PC-3 (cell line): Measurements from ENCODE around the gene CYTH1. TPM values are rescaled to one million over a fixed set of nuclear protein-coding genes. Genes with fewer than 3 reads are reported as not detected.

Experiments
- ATAC-seq: fragments of 200-7000 bp; cut with Tn5 transposase; 2 replicates; pipeline ENCODE4 v1.9.1; 2020; ENCODE audit warnings: mild to moderate bottlenecking, moderate library complexity
- BruUV-seq: library from RNA; stranded (reverse); fragments of 400-500 nt; replicated peaks from 2 replicates; lab custom pipeline; 2021; lab: Mats Ljungman, UMichigan
- CTCF ChIA-PET: fragments of 300-600 bp; sonication (Branson Sonifier 250); formaldehyde crosslinking; loops from one replicate; lab custom pipeline; 2022; ENCODE audit warnings: antibody characterized with exemption; lab: Charles Lee
- POLR2A ChIA-PET: fragments of 300-600 bp; sonication (Branson Sonifier 250); formaldehyde crosslinking; loops from one replicate; lab custom pipeline; 2022; ENCODE audit warnings: antibody characterized with exemption; ENCODE audit not compliant: unreplicated experiment; lab: Charles Lee
- DNase-seq: peaks from one replicate; pipeline ENCODE4 v3.0.0-alpha.2; 2015
- H2AFZ ChIP-seq: fragments of 300-600 bp; sonication (generic); 2 replicates; pipeline ENCODE4 v1.6.0; 2016; ENCODE audit warnings: antibody characterized with exemption, low read length
- H3F3A ChIP-seq: fragments of 300-600 bp; sonication (generic); one replicate; pipeline ENCODE4 v1.6.0; 2017; ENCODE audit warnings: antibody characterized with exemption, low read length, control low read depth, mild to moderate bottlenecking; ENCODE audit not compliant: unreplicated experiment
- H3K27ac ChIP-seq: fragments of 300-600 bp; sonication (generic); 2 replicates; pipeline ENCODE4 v1.5.1; 2016; ENCODE audit warnings: mild to moderate bottlenecking, low read length
- H3K27me3 ChIP-seq: fragments of 300-600 bp; sonication (generic); 2 replicates; pipeline ENCODE4 v1.6.1; 2016; ENCODE audit warnings: low read length, mixed read lengths
- H3K36me3 ChIP-seq: fragments of 300-600 bp; sonication (generic); 2 replicates; pipeline ENCODE4 v1.6.1; 2016; ENCODE audit warnings: low read depth, mixed run types, low read length, mixed read lengths
- H3K4me1 ChIP-seq: fragments of 300-600 bp; sonication (generic); 2 replicates; pipeline ENCODE4 v1.5.1; 2016; ENCODE audit warnings: low read length; ENCODE audit not compliant: insufficient read depth
- H3K4me2 ChIP-seq: fragments of 300-600 bp; sonication (generic); 2 replicates; pipeline ENCODE4 v1.6.0; 2016; ENCODE audit warnings: low read length
- H3K4me3 ChIP-seq: fragments of 300-600 bp; sonication (generic); 2 replicates; pipeline ENCODE4 v1.5.1; 2016; ENCODE audit warnings: mild to moderate bottlenecking, low read length, mixed read lengths
- H3K79me2 ChIP-seq: fragments of 300-600 bp; sonication (generic); 2 replicates; pipeline ENCODE4 v1.6.1; 2017; ENCODE audit warnings: low read length, mixed read lengths
- H3K9ac ChIP-seq: fragments of 300-600 bp; sonication (generic); 2 replicates; pipeline ENCODE4 v1.6.0; 2016; ENCODE audit warnings: mild to moderate bottlenecking, low read length
- H3K9me2 ChIP-seq: fragments of 300-600 bp; sonication (generic); replicated peaks from 2 replicates; pipeline ENCODE4 v1.6.1; 2016; ENCODE audit warnings: mixed run types, low read length, mixed read lengths
- H3K9me3 ChIP-seq: fragments of 300-600 bp; sonication (generic); 2 replicates; pipeline ENCODE4 v1.6.1; 2016; ENCODE audit warnings: low read length, mixed read lengths
- H4K20me1 ChIP-seq: fragments of 300-600 bp; sonication (generic); 2 replicates; pipeline ENCODE4 v1.6.1; 2016; ENCODE audit warnings: low read length, mixed read lengths
- EZH2 ChIP-seq: fragments of 300-600 bp; sonication (generic); IDR thresholded peaks from one replicate; pipeline ENCODE4 v1.6.1; 2017; ENCODE audit warnings: antibody characterized with exemption, mild to moderate bottlenecking, low read length; ENCODE audit not compliant: unreplicated experiment
- EZH2phosphoT487 ChIP-seq: fragments of 300-600 bp; sonication (generic); IDR thresholded peaks from 2 replicates; pipeline ENCODE4 v1.6.1; 2018; ENCODE audit warnings: mild to moderate bottlenecking, antibody characterized with exemption, low read length, borderline replicate concordance
- intact Hi-C: fragments of 100-400 bp; cut with micrococcal nuclease; formaldehyde crosslinking; loops from 2 replicates; pipeline ENCODE4 v1.9.0; 2023
- total RNA-seq: library from RNA; depleted of rRNA; stranded (reverse); fragments of >200 nt; gene quantifications from 2 replicates; pipeline ENCODE4 v1.2.3, GENCODE V29; 2014
- TF ChIP-seq, protein P1 (sequence below): fragments of 300-600 bp; sonication (generic); conservative IDR thresholded peaks from 2 replicates; pipeline ENCODE4 v1.5.1; 2017; ENCODE audit warnings: antibody characterized with exemption, low read depth, mild to moderate bottlenecking, low read length

CYTH1 gene
- total RNA-seq, 1 experiment from 2014 or later, result 29.7 TPM

DNA sequence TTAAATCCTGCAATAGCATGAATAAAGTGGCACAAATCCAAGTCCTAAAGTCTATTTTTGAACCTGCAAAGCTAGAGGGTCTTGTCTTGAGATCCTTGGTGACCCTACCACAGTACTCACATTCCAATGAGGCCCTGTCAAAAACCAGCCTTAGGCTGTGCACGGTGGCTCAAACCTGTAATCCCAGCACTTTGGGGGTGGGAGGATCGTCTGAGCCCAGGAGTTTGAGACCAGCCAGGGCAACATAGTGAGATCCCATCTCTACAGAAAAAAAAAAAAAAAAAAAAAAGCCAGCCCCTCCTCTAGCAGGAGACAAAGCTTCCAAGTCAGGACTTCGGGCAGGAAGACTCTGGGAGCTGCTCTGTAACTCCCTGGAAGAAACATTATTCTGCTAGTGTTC lies 16.3 kb downstream of the CYTH1 start:
- DNase-seq (no peak), ATAC-seq (no peak)
- Histone ChIP-seq H3F3A (no peaks in the 10 kb centered on the region), H3K4me2 (peak overlapping the region; percentile 49), H3K4me3 (no peak overlapping the region), H3K79me2 (peaks cover 47% of the 10 kb centered on the region), H3K36me3 (no peaks in the 10 kb centered on the region), H2AFZ (no peak overlapping the region), H3K27me3 (no peaks in the 10 kb centered on the region), H3K9me2 (no peaks in the 10 kb centered on the region), H3K27ac (peak overlapping the region; percentile 54), H4K20me1 (no peaks in the 10 kb centered on the region), H3K4me1 (peaks cover 33% of the 10 kb centered on the region), H3K9me3 (no peaks in the 10 kb centered on the region), H3K9ac (no peak overlapping the region)
- ChIA-PET POLR2A (no interaction called here), CTCF (interaction anchor here (0.6 kb wide), 1 partner anchor 514 kb away, joined by 7 read pairs; no protein-coding TSS in a partner anchor)
- no peak for TF ChIP-seq EZH2
- TF ChIP-seq, protein P1, sequence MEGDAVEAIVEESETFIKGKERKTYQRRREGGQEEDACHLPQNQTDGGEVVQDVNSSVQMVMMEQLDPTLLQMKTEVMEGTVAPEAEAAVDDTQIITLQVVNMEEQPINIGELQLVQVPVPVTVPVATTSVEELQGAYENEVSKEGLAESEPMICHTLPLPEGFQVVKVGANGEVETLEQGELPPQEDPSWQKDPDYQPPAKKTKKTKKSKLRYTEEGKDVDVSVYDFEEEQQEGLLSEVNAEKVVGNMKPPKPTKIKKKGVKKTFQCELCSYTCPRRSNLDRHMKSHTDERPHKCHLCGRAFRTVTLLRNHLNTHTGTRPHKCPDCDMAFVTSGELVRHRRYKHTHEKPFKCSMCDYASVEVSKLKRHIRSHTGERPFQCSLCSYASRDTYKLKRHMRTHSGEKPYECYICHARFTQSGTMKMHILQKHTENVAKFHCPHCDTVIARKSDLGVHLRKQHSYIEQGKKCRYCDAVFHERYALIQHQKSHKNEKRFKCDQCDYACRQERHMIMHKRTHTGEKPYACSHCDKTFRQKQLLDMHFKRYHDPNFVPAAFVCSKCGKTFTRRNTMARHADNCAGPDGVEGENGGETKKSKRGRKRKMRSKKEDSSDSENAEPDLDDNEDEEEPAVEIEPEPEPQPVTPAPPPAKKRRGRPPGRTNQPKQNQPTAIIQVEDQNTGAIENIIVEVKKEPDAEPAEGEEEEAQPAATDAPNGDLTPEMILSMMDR, result no peak
- no peak for TF ChIP-seq EZH2phosphoT487
- intact Hi-C loops, result no loop called here
- BruUV-seq, result no TSS peak

DNA sequence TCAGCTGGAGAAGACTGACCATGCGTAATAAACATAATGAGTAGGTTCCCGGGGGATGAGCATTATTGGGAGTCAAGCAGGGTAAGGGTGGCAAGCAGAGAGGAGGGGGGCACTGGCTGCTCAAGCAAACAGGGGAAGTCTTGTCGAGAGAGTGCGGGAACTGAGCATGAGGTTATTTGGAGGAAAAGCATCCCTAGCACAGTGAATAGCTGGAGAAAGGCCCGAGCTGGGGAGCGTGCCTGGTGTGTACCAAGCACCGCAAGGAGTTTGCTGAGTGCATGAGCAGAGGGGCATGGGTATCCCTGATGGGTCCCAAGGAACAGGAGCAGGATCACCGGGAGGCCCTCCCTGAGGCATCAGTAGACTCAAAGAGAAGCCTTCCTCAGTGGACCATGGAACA lies 17.2 kb downstream of the CYTH1 start:
- Histone ChIP-seq H3K79me2 (peaks cover 49% of the 10 kb centered on the region), H3K4me1 (peaks cover 33% of the 10 kb centered on the region), H3F3A (no peaks in the 10 kb centered on the region), H3K9ac (no peak overlapping the region), H3K9me2 (no peaks in the 10 kb centered on the region), H3K27ac (no peak overlapping the region), H4K20me1 (no peaks in the 10 kb centered on the region), H3K36me3 (no peaks in the 10 kb centered on the region), H3K4me3 (no peak overlapping the region), H3K27me3 (no peaks in the 10 kb centered on the region), H2AFZ (no peak overlapping the region), H3K9me3 (no peaks in the 10 kb centered on the region), H3K4me2 (no peak overlapping the region)
- BruUV-seq, result no TSS peak
- ATAC-seq (no peak), DNase-seq (no peak)
- intact Hi-C loops, result no loop called here
- CTCF ChIA-PET, result no interaction called here
- TF ChIP-seq EZH2phosphoT487 (no peak), EZH2 (no peak)
- TF ChIP-seq, protein P1, result no peak
- POLR2A ChIA-PET, result no interaction called here

DNA sequence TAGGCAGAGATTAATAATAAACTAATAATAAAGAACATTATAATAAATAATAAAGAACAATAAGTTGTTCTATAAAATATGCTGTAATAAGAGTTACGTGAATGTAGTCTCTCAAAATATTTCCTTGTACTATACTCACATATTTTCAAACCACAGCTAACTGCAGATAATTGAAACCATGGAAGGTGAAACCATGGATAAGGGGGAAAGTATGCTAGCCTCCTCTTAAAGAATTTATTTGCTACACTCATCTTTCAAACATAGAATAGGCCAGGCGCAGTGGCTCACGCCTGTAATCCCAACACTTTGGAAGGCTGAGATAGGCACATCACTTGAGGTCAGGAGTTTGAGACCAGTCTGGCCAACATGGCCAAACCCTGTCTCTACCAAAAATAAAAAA lies 18.5 kb downstream of the CYTH1 start:
- ATAC-seq, result no peak
- no peaks in the 10 kb centered on the region for H3K36me3 ChIP-seq
- H3K27me3 ChIP-seq, result no peaks in the 10 kb centered on the region
- CTCF ChIA-PET, result interaction anchor here (0.6 kb wide), 1 partner anchor 594 kb away, joined by 3 read pairs; no protein-coding TSS in a partner anchor
- POLR2A ChIA-PET, result no interaction called here
- no peak overlapping the region for H2AFZ ChIP-seq
- H3F3A ChIP-seq, result no peaks in the 10 kb centered on the region
- H3K9me3 ChIP-seq, result no peaks in the 10 kb centered on the region
- intact Hi-C loops, result no loop called here
- H3K4me3 ChIP-seq, result no peak overlapping the region
- no peaks in the 10 kb centered on the region for H3K9me2 ChIP-seq
- H3K4me2 ChIP-seq, result no peak overlapping the region
- BruUV-seq, result no TSS peak
- DNase-seq, result no peak
- peaks cover 33% of the 10 kb centered on the region for H3K4me1 ChIP-seq
- no peak overlapping the region for H3K27ac ChIP-seq
- H3K9ac ChIP-seq, result no peak overlapping the region
- TF ChIP-seq EZH2phosphoT487 (no peak), EZH2 (no peak)
- TF ChIP-seq, protein P1, result no peak
- peaks cover 46% of the 10 kb centered on the region for H3K79me2 ChIP-seq
- no peaks in the 10 kb centered on the region for H4K20me1 ChIP-seq
